Measurements from ENCODE around the gene RAX2. TPM values are rescaled to one million over a fixed set of nuclear protein-coding genes. Genes with fewer than 3 reads are reported as not detected.

The RAX2 gene
- total RNA-seq, result not detected in 2 replicates

DNA sequence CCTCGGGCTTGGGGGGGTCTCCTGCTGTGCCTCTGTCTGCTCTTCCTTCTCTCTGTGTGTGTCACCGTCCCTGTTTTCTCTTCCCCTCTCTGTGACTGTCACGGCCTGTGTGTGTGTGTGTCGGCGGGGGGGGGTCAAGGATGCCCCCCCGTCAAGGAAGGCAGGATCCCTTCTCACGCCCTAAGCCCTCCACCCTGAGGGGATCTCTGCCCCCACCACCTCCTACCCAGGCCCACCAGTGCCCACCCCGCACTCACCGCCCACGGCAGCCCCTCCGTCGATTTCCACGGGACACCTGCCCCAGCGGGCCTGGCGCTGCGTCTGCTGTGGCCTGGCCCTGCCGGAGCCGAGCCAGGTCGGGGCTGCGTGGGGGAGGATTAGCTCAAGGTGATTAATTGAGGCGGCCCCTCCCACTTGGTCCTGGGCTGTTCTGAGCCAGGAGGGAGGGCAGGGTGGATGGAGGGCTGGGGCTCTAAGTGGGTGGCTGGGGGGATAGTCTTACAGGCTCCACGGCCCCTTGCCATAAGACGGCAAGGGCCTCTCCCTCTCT is at the start of gene RAX2:
Gene RAX2 (minus strand): TSS at position 323 of the 550 bp plus-strand sequence. CDS start 486 bp downstream, outside the sequence.

DNA sequence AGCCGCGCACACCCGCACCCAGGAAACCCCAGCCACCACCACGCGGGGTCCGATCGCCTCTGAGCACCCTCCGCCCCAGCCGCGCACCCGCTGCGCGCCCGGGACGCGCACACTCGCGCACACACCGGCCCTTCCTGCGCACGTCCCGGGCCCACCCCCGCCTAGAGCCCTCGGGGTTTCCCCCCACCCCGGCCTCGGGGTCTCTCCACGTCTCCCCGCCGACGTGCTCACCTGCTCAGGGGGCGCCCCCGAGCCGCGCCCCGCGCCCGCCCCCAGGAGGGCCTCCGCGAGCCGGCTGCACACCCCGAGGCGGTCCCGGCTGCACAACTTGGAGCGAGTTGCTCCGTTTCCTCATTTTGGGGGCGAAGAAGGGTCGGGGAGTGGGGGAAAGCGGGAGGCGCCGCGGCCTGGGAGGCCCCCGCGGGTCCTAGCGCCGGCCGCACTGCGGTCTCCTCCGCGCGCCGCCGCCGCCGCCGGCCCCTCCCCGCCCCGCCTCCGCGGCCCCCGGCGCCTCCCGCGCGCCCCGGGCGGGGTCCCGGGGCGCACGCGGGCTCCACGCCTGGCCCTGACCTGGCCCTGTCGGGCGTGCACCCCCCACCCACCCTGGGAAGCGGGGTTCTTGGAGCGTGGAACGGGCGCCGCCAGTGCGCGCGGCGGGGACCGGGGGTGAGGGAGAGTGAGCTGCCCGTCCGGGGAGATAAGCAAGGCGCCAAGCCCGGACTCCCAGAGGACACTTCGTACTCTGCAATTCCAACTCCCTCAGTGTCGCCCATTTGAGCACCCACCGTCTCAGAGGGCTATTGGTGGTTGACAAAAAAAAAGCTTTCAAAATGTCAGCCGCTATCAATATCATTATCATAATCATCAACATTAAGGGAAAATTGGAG is 14.2 kb upstream of the RAX2 start, which contains the start of gene MATK:
Gene MATK (minus strand): TSS at position 444 of the 887 bp plus-strand sequence. CDS start 1,246 bp downstream, outside the sequence.

DNA sequence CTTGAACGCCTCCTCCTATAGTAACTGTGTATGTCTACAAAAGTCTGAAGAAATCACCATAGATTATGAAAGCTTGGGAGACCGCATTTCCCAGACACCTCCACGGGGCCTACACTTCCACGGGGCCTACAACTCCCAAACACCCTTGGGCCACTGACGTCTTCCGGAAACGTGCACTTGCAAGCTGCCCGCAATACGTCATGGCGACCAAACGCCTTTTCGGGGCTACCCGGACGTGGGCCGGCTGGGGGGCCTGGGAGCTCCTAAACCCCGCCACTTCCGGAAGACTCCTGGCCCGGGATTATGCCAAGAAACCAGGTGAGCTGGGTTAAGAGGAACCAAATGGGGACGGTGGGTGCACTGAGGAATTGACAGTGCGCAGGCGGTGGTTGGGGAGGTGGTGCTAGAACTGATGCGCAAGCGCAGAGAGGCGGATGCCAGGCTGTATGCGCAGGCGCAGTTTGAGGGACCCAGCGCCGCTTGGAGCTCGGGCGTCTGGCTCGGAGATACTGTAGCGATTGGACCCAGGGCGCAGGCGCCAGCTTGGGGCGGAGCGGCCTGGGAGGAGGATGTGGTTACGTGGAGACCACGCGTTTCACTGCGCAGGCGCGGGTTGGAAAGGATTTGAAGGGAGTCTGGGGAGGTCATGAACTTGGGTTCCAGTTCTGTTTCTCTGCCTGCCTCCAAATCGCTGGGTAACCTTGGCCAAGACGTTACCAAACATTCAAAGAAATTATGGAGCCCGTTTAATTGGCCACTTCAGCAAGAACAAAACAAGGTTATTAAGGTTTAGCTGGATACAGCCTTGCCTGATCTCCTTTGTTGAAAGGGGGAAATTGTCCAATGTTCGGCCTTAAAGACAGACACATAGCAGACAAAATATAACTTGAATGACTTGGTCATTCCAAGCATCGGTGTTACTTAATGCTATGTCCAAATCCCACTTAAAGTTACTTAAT is 9.2 kb downstream of the RAX2 start, which contains the start of gene MRPL54:
Gene MRPL54 (plus strand): TSS at position 182 of the 959 bp plus-strand sequence. CDS start 19 bp downstream, at position 201.

DNA sequence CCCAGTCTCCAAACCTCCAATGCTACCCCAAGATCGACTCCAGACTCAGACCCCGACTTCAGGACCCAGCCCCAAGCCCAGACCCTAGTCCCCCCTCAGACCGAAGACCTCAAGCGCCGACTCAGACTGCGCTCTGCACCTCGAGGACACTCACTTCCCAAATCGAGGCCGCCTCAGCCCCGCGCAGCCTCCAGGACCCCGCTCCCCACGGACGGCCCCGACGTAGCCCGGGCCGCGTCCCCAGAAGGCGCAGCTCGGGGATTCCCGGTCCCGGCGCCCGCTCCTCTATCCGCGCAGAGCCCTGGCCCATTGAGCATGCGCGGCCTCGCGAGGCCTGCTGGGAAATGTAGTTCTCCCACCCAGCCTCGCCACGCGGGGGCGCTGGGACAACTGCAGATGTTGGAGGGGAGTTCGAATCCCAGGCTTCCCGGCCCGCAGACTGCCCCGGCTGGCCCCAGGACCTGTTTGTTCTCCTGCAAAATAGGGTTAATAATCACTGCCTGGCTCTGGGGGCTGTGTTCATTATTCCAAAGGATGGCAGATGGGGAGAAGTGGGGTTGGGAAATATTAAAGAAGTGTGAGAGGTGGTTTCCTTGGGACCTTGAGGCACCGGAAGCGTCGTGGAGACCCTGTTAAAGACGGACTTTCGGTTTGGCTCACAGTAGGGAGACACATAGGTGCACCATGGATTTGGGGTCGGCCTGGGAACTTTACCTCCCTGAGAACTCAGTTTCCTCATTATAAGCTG is 10.5 kb downstream of the RAX2 start, which contains the start of gene APBA3:
Gene APBA3 (minus strand): TSS at position 311 of the 748 bp plus-strand sequence. CDS start 1,428 bp downstream, outside the sequence.

Other genes with a start within 250 kb of the RAX2 start
- not detected in 2 replicates for gene TEKTIP1, start 233.1 kb downstream of the RAX2 start, total RNA-seq
- 92.6 and 116 TPM in 2 replicates for gene MFSD12, start 214.6 kb downstream of the RAX2 start, total RNA-seq
- 131 and 144 TPM in 2 replicates for gene HMG20B, start 199.3 kb downstream of the RAX2 start, total RNA-seq
- 1.4 TPM in 2 replicates for gene GIPC3, start 186.8 kb downstream of the RAX2 start, total RNA-seq
- 8.5 and 9.3 TPM in 2 replicates for gene TBXA2R, start 165.4 kb downstream of the RAX2 start, total RNA-seq
- 37.7 and 40.2 TPM in 2 replicates for gene CACTIN, start 145.4 kb downstream of the RAX2 start, total RNA-seq
- 33.5 and 38.7 TPM in 2 replicates for gene PIP5K1C, start 71.8 kb downstream of the RAX2 start, total RNA-seq
- not detected in 2 replicates for gene TJP3, start 63.8 kb downstream of the RAX2 start, total RNA-seq
- 29.8 and 35.5 TPM in 2 replicates for gene APBA3, start 10.5 kb downstream of the RAX2 start, total RNA-seq
- 106 and 140 TPM in 2 replicates for gene MRPL54, start 9.5 kb downstream of the RAX2 start, total RNA-seq
- gene MATK, start 14.2 kb upstream of the RAX2 start, total RNA-seq, result not detected in 2 replicates
- not detected in 2 replicates for gene ZFR2, start 96.8 kb upstream of the RAX2 start, total RNA-seq
- not detected in 2 replicates for gene ATCAY, start 108.5 kb upstream of the RAX2 start, total RNA-seq
- not detected in 2 replicates for gene NMRK2, start 160.8 kb upstream of the RAX2 start, total RNA-seq
- 97.1 and 115 TPM in 2 replicates for gene DAPK3, start 198.9 kb upstream of the RAX2 start, total RNA-seq
- 1,607 and 1,802 TPM in 2 replicates for gene EEF2, start 213.2 kb upstream of the RAX2 start, total RNA-seq
- 31.6 and 31.8 TPM in 2 replicates for gene PIAS4, start 235.5 kb upstream of the RAX2 start, total RNA-seq